Anterior cingulate cortex (tissue), 58 donors: ENCODE results near the gene NEURL3.

Experiments used
- DNase-seq, 58 donors: peaks; one replicate each; lab custom pipeline; 2025; lab: John Stamatoyannopoulos, UW

NEURL3 gene

DNA sequence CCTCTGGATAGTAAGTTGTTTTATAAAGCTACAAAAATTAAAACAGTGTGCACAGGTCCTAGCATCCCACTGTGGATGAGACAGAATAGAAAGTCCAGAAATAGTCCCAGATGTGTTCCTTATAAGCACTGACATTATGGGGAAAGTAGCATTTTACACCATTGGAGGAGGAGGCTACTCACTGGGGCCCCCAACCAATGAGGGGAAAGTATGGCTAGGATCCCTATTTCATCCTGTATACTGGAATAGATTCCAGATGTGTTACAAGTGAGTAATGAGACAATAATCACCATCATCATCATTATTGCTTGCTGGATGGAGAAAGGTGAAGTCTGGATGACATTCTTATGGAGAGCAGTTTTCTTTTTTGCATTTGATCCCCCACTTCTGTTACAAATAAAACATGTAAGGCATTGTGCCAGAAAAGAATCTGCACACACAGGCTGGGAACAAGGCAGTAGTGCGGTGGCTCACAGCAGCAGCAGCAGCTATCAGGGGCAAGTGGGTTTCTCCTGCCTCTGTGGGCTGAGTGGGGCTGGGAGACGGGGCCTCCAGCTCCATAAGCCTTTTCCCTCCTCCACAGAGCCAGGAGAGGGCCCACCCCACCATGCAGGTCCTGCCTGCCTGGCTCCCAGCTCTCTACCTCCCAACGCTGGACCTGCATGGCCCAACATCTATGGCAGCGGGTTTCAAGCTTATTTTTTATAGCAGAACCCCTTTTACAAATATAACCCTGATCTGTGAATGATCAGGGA, 36.4 kb upstream of the NEURL3 start:
- no peak for DNase-seq

DNA sequence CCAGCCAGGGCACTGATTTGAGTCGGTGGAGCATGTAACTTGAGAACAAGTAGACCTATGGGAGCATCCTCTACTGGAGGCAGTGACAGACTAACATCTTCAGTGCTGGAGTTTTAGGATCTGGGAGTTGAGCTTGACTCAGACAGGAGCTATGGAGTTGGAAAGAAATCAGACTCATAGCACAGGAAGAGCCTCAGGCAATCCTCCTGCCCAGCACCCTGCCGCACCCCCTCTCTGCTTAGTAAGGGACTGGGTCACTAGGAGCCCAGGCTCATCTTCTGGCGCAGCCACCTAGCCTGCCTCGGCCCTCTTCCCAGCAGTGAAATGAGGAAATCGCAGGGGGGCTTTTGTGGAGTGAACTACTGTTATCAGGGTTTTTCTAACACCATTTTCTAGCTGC, 35.0 kb upstream of the NEURL3 start:
- DNase-seq, result no peak

DNA sequence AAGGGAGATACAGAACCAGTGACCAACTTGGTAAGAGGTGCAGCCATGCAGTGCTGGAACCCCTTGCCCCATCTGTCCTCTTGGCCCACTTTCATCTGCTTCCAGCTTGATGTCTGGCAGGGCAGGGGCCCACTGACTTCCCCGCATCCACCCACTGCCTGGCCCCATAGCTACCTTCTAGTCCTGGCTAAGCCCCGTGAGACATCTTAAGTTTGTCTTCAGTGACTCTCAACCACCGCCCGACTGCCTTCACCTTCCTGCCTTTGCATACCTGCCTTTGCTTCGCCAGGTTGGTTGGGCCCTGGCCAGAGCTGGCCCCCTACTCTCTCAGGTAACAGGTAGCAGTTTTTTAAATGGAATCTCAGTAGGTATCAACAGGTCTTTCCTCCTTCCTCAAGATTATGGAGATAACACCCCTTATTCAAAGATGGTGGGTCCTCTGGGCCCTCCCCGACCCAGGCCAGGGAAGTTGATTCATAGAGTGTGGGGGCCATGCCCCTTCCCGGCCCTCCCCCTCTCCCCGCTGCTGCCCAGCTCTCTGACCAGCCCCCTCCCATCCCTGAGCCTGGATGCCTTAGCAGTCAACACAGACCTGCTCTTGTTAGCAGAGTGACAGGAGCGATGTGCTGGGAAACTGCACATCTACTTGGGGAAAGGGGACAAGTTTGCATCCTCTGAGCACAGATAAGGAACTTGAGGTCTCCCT, 34.2 kb upstream of the NEURL3 start:
- DNase-seq, result no peak

DNA sequence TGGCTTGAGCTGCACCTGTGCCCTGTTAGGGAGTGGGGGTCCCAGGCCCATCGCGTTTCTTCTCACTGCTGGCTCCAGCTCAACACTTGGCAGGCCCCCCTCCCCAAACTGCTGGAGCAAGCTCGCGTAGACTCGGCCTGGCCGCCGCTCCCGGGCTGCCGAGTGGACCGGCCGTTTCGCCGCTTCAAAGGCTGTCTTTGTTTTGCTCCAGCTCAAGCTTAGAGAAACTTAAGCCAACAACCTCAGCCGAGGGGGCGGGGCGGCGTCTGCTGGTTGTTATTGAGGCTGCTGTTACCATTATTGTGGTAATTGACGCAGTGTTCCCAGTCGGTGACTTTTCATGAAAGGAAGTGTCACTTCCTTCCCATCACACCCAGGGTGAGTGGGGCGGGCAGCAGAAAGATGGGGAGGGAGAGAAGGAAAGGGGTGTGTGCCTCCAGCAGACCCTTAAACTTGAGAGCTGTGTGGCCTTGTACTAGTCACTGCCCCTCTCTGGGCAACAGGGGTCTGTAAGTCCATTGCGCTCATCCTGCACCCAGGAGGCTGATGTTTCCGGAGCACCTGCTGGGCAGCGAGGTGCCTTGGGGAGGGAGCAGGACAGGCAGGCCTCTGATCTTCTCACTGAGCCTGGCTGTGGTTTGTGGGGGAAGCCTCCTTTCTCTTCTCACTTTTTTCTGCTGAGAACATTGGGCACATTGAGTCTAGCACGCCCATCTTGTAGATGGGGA, 33.5 kb upstream of the NEURL3 start:
- DNase-seq, result peak in 51 of 58 donors; percentile 13 to 86 (median 62)

GRCh38 chr2:96537734-96538486, 32.8 kb upstream of the NEURL3 start:
- no peak for DNase-seq

GRCh38 chr2:96537066-96537733, 32.0 kb upstream of the NEURL3 start:
- peak in 29 of 58 donors; percentile 9 to 71 (median 36) for DNase-seq

DNA sequence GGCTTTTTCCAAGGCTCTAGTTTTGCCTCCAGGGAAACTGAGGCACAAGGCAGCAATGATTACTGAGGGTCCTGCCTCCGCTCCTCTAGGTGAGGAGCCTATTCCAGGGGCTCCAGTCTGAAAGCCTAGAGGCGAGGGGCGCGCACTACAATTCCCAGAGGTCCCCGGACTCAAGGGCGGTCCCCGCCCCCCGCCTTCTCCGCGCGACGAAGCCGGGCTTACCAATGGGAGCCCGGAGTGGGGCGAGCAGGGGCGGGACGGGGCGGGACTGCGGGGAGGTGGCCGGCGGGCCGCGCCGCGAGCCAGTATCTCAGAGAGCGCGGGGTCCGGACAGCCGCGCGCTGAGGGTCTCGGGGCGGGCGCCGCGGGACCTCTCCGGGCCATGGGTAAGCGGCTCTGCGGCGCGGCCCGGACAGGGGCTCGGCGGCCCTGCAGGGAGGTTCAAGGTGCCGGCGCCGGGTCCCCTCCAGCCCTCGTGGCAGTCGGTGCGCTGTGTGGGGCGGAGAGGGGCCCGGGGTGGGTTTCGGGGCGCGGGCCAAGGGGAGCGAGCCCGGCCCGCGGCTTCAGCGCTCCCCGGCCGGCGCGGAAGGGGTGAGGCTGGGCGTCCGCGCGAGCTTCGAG, 31.4 kb upstream of the NEURL3 start, which contains the start of gene ARID5A:
Gene ARID5A, plus strand, starts transcription at position 308 of the 621 bp plus-strand sequence. Its CDS starts 75 bp downstream, at position 383.
- peak in 57 of 58 donors; percentile 10 to 93 (median 85) for DNase-seq

- no peak for DNase-seq
Observed at GRCh38 chr2:96535331-96535730, 30.2 kb upstream of the NEURL3 start.

DNA sequence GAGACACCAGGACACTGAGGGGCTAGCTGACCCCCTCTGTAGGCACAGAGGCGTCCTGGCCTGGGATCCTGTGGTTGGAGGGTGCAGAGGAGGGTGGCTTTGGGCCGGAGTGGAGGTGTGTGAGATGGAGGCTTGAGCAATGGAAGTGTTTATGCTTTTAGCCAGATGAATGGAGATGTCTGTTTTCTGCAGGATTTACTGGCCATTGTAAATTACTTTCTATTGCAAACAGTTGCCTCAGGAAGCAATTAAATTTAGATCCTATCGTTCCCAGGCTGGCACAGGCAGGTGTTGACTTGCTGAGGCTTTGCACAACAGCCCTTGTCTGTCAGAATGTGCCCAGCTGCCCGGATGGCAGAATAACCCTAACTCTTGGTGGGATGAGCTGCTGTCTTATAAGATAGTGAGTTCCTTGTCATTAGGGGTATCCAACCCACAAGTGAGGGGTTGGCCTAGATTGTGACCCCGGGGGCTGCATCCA, 29.6 kb upstream of the NEURL3 start:
- DNase-seq, result no peak

DNA sequence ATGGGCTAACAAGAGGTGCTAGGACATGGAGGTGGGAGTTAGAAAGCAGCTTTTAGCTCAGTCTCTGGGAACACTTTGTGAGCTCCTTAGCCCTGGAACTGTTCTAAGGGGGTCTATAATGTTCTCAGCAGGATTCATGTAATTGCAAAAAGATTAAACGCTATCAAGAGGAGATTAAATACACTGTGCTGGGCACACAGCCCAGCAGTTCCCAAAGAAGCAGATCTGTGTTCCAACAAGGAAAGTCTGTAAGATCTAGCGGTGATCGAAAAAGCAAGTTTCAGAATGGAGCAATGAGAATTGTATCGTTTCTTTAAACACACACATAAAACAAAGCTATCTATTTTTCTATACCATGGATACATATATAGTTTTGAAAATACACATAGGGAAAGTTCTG, 29.0 kb upstream of the NEURL3 start:
- DNase-seq, result peak in 2 of 58 donors; percentile 25 to 29

GRCh38 chr2:96533292-96534073, 28.3 kb upstream of the NEURL3 start:
- peak in 17 of 58 donors; percentile 16 to 62 (median 32) for DNase-seq

GRCh38 chr2:96532641-96533291, 27.6 kb upstream of the NEURL3 start:
- DNase-seq, result no peak

- peak in 48 of 58 donors; percentile 15 to 91 (median 60) for DNase-seq
Observed at GRCh38 chr2:96531872-96532505, 26.8 kb upstream of the NEURL3 start.

- no peak for DNase-seq
Observed at GRCh38 chr2:96531366-96531765, 26.2 kb upstream of the NEURL3 start.

- DNase-seq, result no peak
Observed at GRCh38 chr2:96530474-96531357, 25.6 kb upstream of the NEURL3 start.

DNA sequence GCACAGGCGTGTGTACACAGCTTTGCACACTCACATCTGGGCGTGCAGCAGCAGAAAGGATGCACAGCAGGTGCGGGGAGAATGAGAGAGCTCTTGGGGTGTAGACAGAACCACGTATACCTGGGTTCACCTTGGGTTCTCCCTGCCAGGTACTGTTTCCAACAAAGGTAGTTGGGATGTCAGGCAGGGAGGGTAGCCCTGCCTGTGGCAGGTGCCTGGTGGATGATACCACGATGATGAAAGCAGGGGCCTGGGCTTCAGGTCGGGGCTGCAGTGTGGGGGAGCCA, 24.9 kb upstream of the NEURL3 start:
- no peak for DNase-seq
